Measurements from ENCODE around the gene IL17RB. TPM values are rescaled to one million over a fixed set of nuclear protein-coding genes. Genes with fewer than 3 reads are reported as not detected.

The IL17RB gene
- total and polyA plus RNA-seq, 9 donors: 0.99 to 5.6 (median 1.1) TPM

GRCh38 chr3:53804697-53805462 lies 41.5 kb upstream of the IL17RB start:
- H3K4me3 ChIP-seq: no peak overlapping the region
- H3K4me1 ChIP-seq (ENCODE audit: insufficient read depth): no peaks in the 10 kb centered on the region
- TF ChIP-seq POLR2A (IDR thresholded peaks at IDR 0.05): no peak
- no peak for TF ChIP-seq CTCF (IDR thresholded peaks at IDR 0.05)
- TF ChIP-seq EP300 (IDR thresholded peaks at IDR 0.05): no peak
- intact Hi-C loops (cut with DNase I): no loop called here
- H3K36me3 ChIP-seq: no peaks in the 10 kb centered on the region
- DNase-seq: no peak
- WGBS, 3 donors: 34 to 41% (median 40%) methylated on average over 14 of the region's 14 CpGs
- H3K27me3 ChIP-seq: no peaks in the 10 kb centered on the region
- no peaks in the 10 kb centered on the region for H3K9me3 ChIP-seq
- no peak overlapping the region for H3K27ac ChIP-seq

GRCh38 chr3:53805463-53806159 lies 40.8 kb upstream of the IL17RB start:
- Histone ChIP-seq H3K4me1 (ENCODE audit: insufficient read depth) (no peaks in the 10 kb centered on the region), H3K4me3 (no peak overlapping the region), H3K27me3 (no peaks in the 10 kb centered on the region), H3K27ac (no peak overlapping the region), H3K9me3 (no peaks in the 10 kb centered on the region), H3K36me3 (no peaks in the 10 kb centered on the region)
- TF ChIP-seq EP300 (IDR thresholded peaks at IDR 0.05) (no peak), CTCF (IDR thresholded peaks at IDR 0.05) (no peak), POLR2A (IDR thresholded peaks at IDR 0.05) (no peak)
- intact Hi-C loops (cut with DNase I): no loop called here
- WGBS, 3 donors: 54 to 59% (median 57%) methylated on average over 4 of the region's 4 CpGs
- no peak for DNase-seq

GRCh38 chr3:53806182-53807116 lies 39.9 kb upstream of the IL17RB start:
- WGBS, 3 donors: 48 to 62% (median 52%) methylated on average over 10 of the region's 10 CpGs
- TF ChIP-seq CTCF (IDR thresholded peaks at IDR 0.05) (no peak), EP300 (IDR thresholded peaks at IDR 0.05) (no peak), POLR2A (IDR thresholded peaks at IDR 0.05) (no peak)
- H3K4me1 ChIP-seq (ENCODE audit: insufficient read depth): no peaks in the 10 kb centered on the region
- H3K27me3 ChIP-seq: no peaks in the 10 kb centered on the region
- H3K36me3 ChIP-seq: no peaks in the 10 kb centered on the region
- DNase-seq: no peak
- H3K27ac ChIP-seq: no peak overlapping the region
- H3K4me3 ChIP-seq: no peak overlapping the region
- no peaks in the 10 kb centered on the region for H3K9me3 ChIP-seq
- intact Hi-C loops (cut with DNase I): no loop called here

GRCh38 chr3:53807117-53807810 lies 39.1 kb upstream of the IL17RB start:
- DNase-seq: no peak
- intact Hi-C loops (cut with DNase I): no loop called here
- Histone ChIP-seq H3K4me1 (ENCODE audit: insufficient read depth) (no peaks in the 10 kb centered on the region), H3K9me3 (no peaks in the 10 kb centered on the region), H3K27ac (no peak overlapping the region), H3K27me3 (no peaks in the 10 kb centered on the region), H3K36me3 (no peaks in the 10 kb centered on the region), H3K4me3 (no peak overlapping the region)
- no peak for TF ChIP-seq POLR2A (IDR thresholded peaks at IDR 0.05)
- no peak for TF ChIP-seq CTCF (IDR thresholded peaks at IDR 0.05)
- TF ChIP-seq EP300 (IDR thresholded peaks at IDR 0.05): no peak
- 81 to 86% (median 83%) methylated on average over 15 of the region's 15 CpGs for WGBS, 3 donors

Measured in ovary (tissue), 9 donors.